MM.1S (cell line): ENCODE results near the gene JAG2.

Experiments
- DNase-seq: peaks from one replicate; pipeline ENCODE4 v3.0.0-alpha.2; 2015
- H2AFZ ChIP-seq: fragments of 300-600 bp; sonication (generic); 2 replicates; pipeline ENCODE4 v1.6.0; 2016; ENCODE audit warnings: antibody characterized with exemption, low read length
- H3F3A ChIP-seq: fragments of 300-600 bp; sonication (generic); 2 replicates; pipeline ENCODE4 v1.6.1; 2016; ENCODE audit warnings: mild to moderate bottlenecking, antibody characterized with exemption, low read length, moderate library complexity, mixed read lengths; ENCODE audit not compliant: insufficient read depth
- H3K27ac ChIP-seq: fragments of 300-600 bp; sonication (generic); 2 replicates; pipeline ENCODE4 v1.5.1; 2016; ENCODE audit warnings: mild to moderate bottlenecking, low read length
- H3K27me3 ChIP-seq: fragments of 300-600 bp; sonication (generic); replicated peaks from 2 replicates; pipeline ENCODE4 v1.6.0; 2016; ENCODE audit warnings: low read length; ENCODE audit not compliant: insufficient read depth
- H3K36me3 ChIP-seq: fragments of 300-600 bp; sonication (generic); replicated peaks from 2 replicates; pipeline ENCODE4 v1.6.1; 2016; ENCODE audit warnings: mild to moderate bottlenecking, low read length, mixed read lengths; ENCODE audit not compliant: insufficient read depth
- H3K4me1 ChIP-seq: fragments of 300-600 bp; sonication (generic); 2 replicates; pipeline ENCODE4 v1.6.1; 2016; ENCODE audit warnings: low read length, mixed read lengths
- H3K4me2 ChIP-seq: fragments of 300-600 bp; sonication (generic); 2 replicates; pipeline ENCODE4 v1.6.0; 2016; ENCODE audit warnings: low read depth, low read length
- H3K4me3 ChIP-seq: fragments of 300-600 bp; sonication (generic); 2 replicates; pipeline ENCODE4 v1.5.1; 2016; ENCODE audit warnings: low read length, mixed read lengths
- H3K79me2 ChIP-seq: fragments of 300-600 bp; sonication (generic); 2 replicates; pipeline ENCODE4 v1.6.1; 2016; ENCODE audit warnings: mixed run types, low read length, mixed read lengths
- H3K9ac ChIP-seq: fragments of 300-600 bp; sonication (generic); 2 replicates; pipeline ENCODE4 v1.6.1; 2016; ENCODE audit warnings: low read length, mixed read lengths
- H3K9me2 ChIP-seq: fragments of 300-600 bp; sonication (generic); replicated peaks from 2 replicates; pipeline ENCODE4 v1.6.1; 2016; ENCODE audit warnings: mild to moderate bottlenecking, low read length, mixed read lengths; ENCODE audit not compliant: insufficient read depth
- H3K9me3 ChIP-seq: fragments of 300-600 bp; sonication (generic); replicated peaks from 2 replicates; pipeline ENCODE4 v1.6.1; 2016; ENCODE audit warnings: mild to moderate bottlenecking, low read length, mixed read lengths; ENCODE audit not compliant: insufficient read depth
- H4K20me1 ChIP-seq: fragments of 300-600 bp; sonication (generic); 2 replicates; pipeline ENCODE4 v1.6.1; 2016; ENCODE audit warnings: mild to moderate bottlenecking, low read length, moderate library complexity, mixed read lengths; ENCODE audit not compliant: insufficient read depth
- CTCF ChIP-seq: fragments of 300-600 bp; sonication (generic); IDR thresholded peaks from 2 replicates; pipeline ENCODE4 v1.5.1; 2016; ENCODE audit warnings: antibody characterized with exemption, low read length, mixed read lengths
- EZH2 ChIP-seq: fragments of 300-600 bp; sonication (generic); optimal IDR thresholded peaks from 2 replicates; pipeline ENCODE3; 2017; ENCODE audit warnings: low read depth, mild to moderate bottlenecking, antibody characterized with exemption, low read length, mixed read lengths
- EZH2phosphoT487 ChIP-seq: fragments of 300-600 bp; sonication (generic); IDR thresholded peaks from 2 replicates; pipeline ENCODE4 v1.6.1; 2018; ENCODE audit warnings: antibody characterized with exemption, low read length

Gene JAG2

DNA sequence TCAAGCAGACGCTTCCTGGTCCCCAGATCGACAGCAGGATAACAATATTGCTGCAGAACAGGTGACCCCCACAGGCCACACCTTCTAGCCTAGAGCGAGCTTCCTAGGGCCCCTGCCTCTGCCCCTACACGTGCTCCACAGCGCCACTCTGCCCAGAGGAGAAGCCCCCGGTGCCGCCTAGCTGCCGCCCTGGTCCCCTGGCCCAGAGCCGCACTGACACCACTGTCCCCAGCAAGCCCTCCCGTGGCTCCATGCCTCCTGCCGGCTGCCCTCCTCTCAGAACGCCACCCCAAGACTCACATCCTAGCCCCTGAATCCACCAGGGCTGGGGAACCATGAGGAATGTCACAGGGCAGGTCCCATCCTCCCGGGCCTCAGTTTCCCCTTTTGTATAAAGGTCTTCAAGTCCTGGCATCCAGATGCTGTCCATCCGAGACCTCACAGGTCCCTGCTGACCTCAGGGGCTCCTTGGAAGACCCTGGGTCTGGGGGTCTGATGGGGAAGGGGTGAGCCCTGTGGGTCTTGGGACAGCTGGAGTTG, 31.0 kb downstream of the JAG2 start:
- Histone ChIP-seq H3K9me3 (no peaks in the 10 kb centered on the region), H3K9ac (no peak overlapping the region)

DNA sequence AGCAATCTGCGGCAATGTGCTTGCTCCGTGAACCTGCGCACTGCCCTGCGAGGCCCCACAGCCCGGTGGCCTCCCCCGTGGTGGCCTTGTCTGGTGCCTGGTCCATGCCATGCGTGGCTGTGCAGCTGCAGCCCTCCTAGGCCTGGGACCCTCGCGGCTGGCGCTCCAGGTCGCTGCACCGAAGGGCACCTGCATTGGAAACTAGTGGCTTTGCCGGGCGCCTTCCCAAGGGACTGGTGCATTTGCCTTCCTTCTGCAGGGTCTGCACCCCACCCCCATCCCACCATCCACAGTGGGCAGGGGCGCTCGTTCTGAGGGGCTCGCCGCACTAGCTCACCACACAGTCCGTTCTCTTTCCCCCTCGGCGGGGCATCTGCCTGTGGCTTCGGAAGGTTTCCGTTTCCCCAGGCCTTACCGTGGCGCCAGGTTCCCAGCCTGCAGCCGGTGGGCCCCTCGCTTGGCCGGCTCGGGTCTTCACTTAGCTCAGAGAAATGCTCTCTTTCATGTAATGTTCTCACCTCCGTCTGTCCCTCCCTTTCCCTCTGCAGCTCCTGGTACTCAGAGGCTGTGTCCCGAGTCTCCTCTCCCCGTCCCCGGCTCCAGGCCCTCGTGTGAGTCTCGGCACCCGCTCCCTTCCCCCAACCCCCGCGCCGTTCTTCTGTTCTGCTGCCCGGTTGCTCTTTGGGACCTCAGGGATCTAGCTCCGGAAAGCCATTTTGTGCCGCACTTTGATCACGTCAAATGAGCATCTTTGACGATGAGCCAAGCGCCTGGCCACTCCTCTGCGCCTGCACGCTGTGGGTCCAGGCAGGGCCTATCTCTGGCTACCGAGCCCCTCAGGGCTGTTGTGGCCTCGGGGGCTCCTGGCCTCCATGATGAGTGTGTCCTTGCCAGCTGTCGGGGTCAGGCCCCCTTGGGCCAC, 31.9 kb downstream of the JAG2 start:
- DNase-seq, result no peak
- no peak overlapping the region for H3K4me2 ChIP-seq
- no peak overlapping the region for H2AFZ ChIP-seq
- no peak overlapping the region for H3K27ac ChIP-seq
- no peaks in the 10 kb centered on the region for H3K79me2 ChIP-seq
- H3K27me3 ChIP-seq, result peaks cover 48% of the 10 kb centered on the region
- no peaks in the 10 kb centered on the region for H3K4me1 ChIP-seq
- no peaks in the 10 kb centered on the region for H3F3A ChIP-seq
- no peaks in the 10 kb centered on the region for H3K9me3 ChIP-seq
- no peaks in the 10 kb centered on the region for H3K9me2 ChIP-seq
- H3K4me3 ChIP-seq, result no peak overlapping the region
- no peaks in the 10 kb centered on the region for H4K20me1 ChIP-seq
- TF ChIP-seq EZH2phosphoT487 (no peak), CTCF (no peak), EZH2 (no peak)
- H3K9ac ChIP-seq, result no peak overlapping the region
- H3K36me3 ChIP-seq, result no peaks in the 10 kb centered on the region

More for the DNA sequence above, 31.0 kb downstream of the JAG2 start:
- H3K4me3 ChIP-seq, result no peak overlapping the region
- H2AFZ ChIP-seq, result no peak overlapping the region
- no peak for TF ChIP-seq EZH2phosphoT487
- H3K36me3 ChIP-seq, result no peaks in the 10 kb centered on the region
- no peaks in the 10 kb centered on the region for H3F3A ChIP-seq
- DNase-seq, result no peak
- no peaks in the 10 kb centered on the region for H3K4me1 ChIP-seq
- H3K79me2 ChIP-seq, result no peaks in the 10 kb centered on the region
- no peak overlapping the region for H3K4me2 ChIP-seq
- H3K9me2 ChIP-seq, result no peaks in the 10 kb centered on the region
- no peaks in the 10 kb centered on the region for H4K20me1 ChIP-seq
- H3K27ac ChIP-seq, result no peak overlapping the region
- peaks cover 48% of the 10 kb centered on the region for H3K27me3 ChIP-seq

DNA sequence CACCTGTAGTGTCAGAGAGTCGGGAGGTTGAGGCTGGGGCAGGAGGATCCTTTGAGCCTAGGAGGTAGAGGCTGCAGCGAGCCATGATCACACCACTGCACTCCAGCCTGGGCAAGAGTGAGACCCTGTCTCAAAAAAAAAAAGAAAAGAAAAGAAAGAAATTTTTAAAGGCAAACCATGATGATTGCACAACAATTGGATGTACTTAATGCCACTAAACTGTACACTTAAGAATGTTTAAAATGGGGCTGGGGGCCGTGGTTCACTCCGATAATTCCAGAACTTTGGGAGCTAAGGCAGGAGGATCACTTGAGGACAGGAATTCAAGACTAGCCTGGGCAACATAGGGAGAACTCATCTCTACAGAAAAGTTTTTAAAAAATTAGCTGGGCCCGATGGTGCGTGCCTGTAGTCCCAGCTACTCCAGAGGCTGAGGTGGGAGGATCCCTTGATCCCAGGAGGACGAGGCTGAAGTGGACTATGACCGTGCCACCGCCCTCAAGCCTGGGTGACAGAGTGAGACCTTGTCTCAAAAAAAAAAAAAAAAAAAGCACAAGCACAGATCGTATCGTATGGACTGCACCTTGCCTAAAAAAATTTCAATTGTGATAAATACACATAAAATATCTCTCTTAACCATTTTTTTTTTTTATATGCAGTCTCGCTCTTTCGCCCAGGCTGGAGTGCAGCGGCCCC, 32.7 kb downstream of the JAG2 start:
- Histone ChIP-seq H4K20me1 (no peaks in the 10 kb centered on the region), H3K9me3 (no peaks in the 10 kb centered on the region), H2AFZ (no peak overlapping the region), H3K4me2 (no peak overlapping the region), H3K27me3 (peaks cover 44% of the 10 kb centered on the region), H3K9ac (no peak overlapping the region), H3K9me2 (no peaks in the 10 kb centered on the region), H3K36me3 (no peaks in the 10 kb centered on the region), H3K79me2 (no peaks in the 10 kb centered on the region), H3K4me3 (no peak overlapping the region), H3K27ac (no peak overlapping the region), H3F3A (no peaks in the 10 kb centered on the region), H3K4me1 (no peaks in the 10 kb centered on the region)
- DNase-seq, result no peak
- no peak for TF ChIP-seq EZH2phosphoT487
- no peak for TF ChIP-seq EZH2
- no peak for TF ChIP-seq CTCF
